ENCODE measurements around the gene AGPAT4. TPM values are rescaled to one million over a fixed set of nuclear protein-coding genes. Genes with fewer than 3 reads are reported as not detected.

The AGPAT4 gene
- total RNA-seq, 4 donors from 2014 or later: 0.36 to 0.61 (median 0.53) TPM

DNA sequence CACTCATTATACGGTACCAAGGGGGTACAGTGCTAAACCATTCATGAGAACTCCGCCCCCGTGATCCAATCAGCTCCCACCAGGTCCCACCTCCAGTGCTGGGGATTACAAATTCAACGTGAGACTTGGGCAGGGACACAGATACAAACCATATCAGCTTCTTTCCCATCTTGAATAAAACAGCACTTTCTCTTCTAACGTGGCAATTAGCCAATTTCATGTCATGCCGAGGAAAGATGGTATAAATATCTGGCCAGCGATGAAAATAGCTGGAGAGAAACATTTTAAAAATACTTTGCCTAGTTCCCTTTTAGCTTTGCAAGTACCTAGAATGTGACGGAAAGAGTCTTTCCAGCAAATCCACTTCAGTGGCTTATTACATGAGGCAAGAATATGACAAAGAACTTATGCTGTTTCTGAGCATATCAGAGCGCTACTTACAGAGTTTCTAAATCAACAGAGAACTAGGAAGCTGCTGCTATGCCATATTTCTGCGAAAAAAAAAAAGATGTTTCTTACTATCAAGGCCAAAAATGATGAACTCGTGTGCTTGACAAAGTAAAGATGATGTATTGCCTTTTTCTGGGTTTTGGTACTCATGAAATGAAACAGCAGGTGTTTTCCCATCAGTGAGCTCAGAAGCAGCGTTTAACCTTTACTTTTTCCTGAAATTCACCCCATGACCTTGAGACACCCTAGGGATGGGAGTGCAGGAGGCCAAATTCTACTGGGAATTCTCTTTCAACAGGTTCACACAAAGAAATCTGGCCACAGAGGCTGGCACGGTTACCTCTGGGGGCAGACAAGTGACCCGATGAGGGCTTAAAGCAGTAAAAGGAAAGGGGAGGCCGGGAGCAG, 37.9 kb downstream of the AGPAT4 start:
- DNase-seq (no peak), ATAC-seq (no peak)
- no peaks in the 10 kb centered on the region for H3K27me3 ChIP-seq
- H3K4me1 ChIP-seq: no peaks in the 10 kb centered on the region
- TF ChIP-seq CTCF (IDR thresholded peaks at IDR 0.05 in 4 of 5, conservative IDR thresholded peaks at IDR 0.05 in 1 of 5) (no peak), POLR2A (IDR thresholded peaks at IDR 0.05) (no peak)
- no peaks in the 10 kb centered on the region for H3K9me3 ChIP-seq
- intact Hi-C loops (cut with DNase I; ENCODE audit: low total_unique reads): no loop called here
- H3K4me3 ChIP-seq: no peak overlapping the region
- in situ Hi-C loops (cut with MboI; ENCODE audit: low sequenced_read_pairs in 4 of 4): no loop called here
- no peaks in the 10 kb centered on the region for H3K36me3 ChIP-seq
- no peak overlapping the region for H3K27ac ChIP-seq

GRCh38 chr6:161233986-161234661, 39.7 kb downstream of the AGPAT4 start:
- H3K36me3 ChIP-seq: no peaks in the 10 kb centered on the region
- H3K27me3 ChIP-seq: no peaks in the 10 kb centered on the region
- H3K4me1 ChIP-seq: peaks cover 0 to 6% of the 10 kb centered on the region in 2 donors
- in situ Hi-C loops (cut with MboI; ENCODE audit: low sequenced_read_pairs in 4 of 4) (no loop called here), intact Hi-C loops (cut with DNase I; ENCODE audit: low total_unique reads) (no loop called here)
- ATAC-seq (no peak), DNase-seq (peak; percentile 32 to 51)
- no peak for TF ChIP-seq POLR2A (IDR thresholded peaks at IDR 0.05)
- no peak for TF ChIP-seq CTCF (IDR thresholded peaks at IDR 0.05 in 4 of 5, conservative IDR thresholded peaks at IDR 0.05 in 1 of 5)
- no peaks in the 10 kb centered on the region for H3K9me3 ChIP-seq
- no peak overlapping the region for H3K27ac ChIP-seq
- no peak overlapping the region for H3K4me3 ChIP-seq

GRCh38 chr6:161232467-161232866, 41.4 kb downstream of the AGPAT4 start:
- ATAC-seq: no peak
- Histone ChIP-seq H3K27ac (no peak overlapping the region), H3K4me1 (peaks cover 0 to 6% of the 10 kb centered on the region in 2 donors), H3K4me3 (no peak overlapping the region), H3K9me3 (no peaks in the 10 kb centered on the region), H3K36me3 (no peaks in the 10 kb centered on the region), H3K27me3 (no peaks in the 10 kb centered on the region)
- intact Hi-C loops (cut with DNase I; ENCODE audit: low total_unique reads) (no loop called here), in situ Hi-C loops (cut with MboI; ENCODE audit: low sequenced_read_pairs in 4 of 4) (no loop called here)
- TF ChIP-seq CTCF (IDR thresholded peaks at IDR 0.05 in 4 of 5, conservative IDR thresholded peaks at IDR 0.05 in 1 of 5) (no peak), POLR2A (IDR thresholded peaks at IDR 0.05) (no peak)
- no peak for DNase-seq

DNA sequence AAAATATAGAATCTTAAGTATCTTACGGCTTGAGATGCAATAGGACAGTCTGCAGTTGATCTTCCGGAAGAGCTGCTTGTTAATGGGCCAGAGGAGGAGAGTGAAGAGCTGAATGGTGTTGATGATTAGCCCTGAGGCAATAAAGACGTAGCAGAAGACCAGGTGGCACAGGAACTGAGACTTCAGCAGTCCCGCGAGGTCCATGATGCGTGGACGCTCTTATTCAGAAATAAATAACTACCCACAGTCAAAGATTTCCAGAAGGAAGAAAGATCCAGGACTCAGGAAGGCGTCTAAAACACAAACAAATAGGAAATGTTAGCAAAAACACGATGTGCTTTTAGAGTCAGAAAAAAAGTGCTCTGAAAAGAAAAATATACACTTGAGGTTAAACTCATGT, 41.9 kb downstream of the AGPAT4 start:
- intact Hi-C loops (cut with DNase I; ENCODE audit: low total_unique reads): no loop called here
- no peaks in the 10 kb centered on the region for H3K27me3 ChIP-seq
- H3K4me3 ChIP-seq: no peak overlapping the region
- TF ChIP-seq POLR2A (IDR thresholded peaks at IDR 0.05) (no peak), CTCF (IDR thresholded peaks at IDR 0.05 in 4 of 5, conservative IDR thresholded peaks at IDR 0.05 in 1 of 5) (no peak)
- H3K4me1 ChIP-seq: peaks cover 0 to 6% of the 10 kb centered on the region in 2 donors
- ATAC-seq (no peak), DNase-seq (no peak)
- in situ Hi-C loops (cut with MboI; ENCODE audit: low sequenced_read_pairs in 4 of 4): no loop called here
- H3K27ac ChIP-seq: no peak overlapping the region
- no peaks in the 10 kb centered on the region for H3K9me3 ChIP-seq
- H3K36me3 ChIP-seq: no peaks in the 10 kb centered on the region
